ENCODE data around the gene TMEM178A. TPM values are rescaled to one million over a fixed set of nuclear protein-coding genes. Genes with fewer than 3 reads are reported as not detected.

Gene TMEM178A
- total RNA-seq, 2 donors from 2014 or later, result 5.4 to 6.5 TPM

GRCh38 chr2:39631256-39631655 is 34.5 kb upstream of the TMEM178A start:
- no peak for TF ChIP-seq CTCF (IDR thresholded peaks at IDR 0.05)
- H3K27me3 ChIP-seq (replicated peaks; ENCODE audit: insufficient read depth), result no peaks in the 10 kb centered on the region
- no peak overlapping the region for H3K4me3 ChIP-seq

GRCh38 chr2:39631718-39632117 is 34.0 kb upstream of the TMEM178A start:
- no peaks in the 10 kb centered on the region for H3K36me3 ChIP-seq
- no peaks in the 10 kb centered on the region for H3K27me3 ChIP-seq (replicated peaks; ENCODE audit: insufficient read depth)
- no peaks in the 10 kb centered on the region for H3K4me1 ChIP-seq (ENCODE audit: control insufficient read depth in 1 of 2, low read depth in 2 of 2)
- no peaks in the 10 kb centered on the region for H3K9me3 ChIP-seq
- ATAC-seq (ENCODE audit: insufficient number of reproducible peaks, low FRiP score, low read depth) (no peak), DNase-seq (ENCODE audit: low spot score) (no peak)
- no peak overlapping the region for H3K4me3 ChIP-seq
- no peak for TF ChIP-seq CTCF (IDR thresholded peaks at IDR 0.05)
- H3K27ac ChIP-seq, result no peak overlapping the region

More at GRCh38 chr2:39631256-39631655, 34.5 kb upstream of the TMEM178A start:
- no peaks in the 10 kb centered on the region for H3K4me1 ChIP-seq (ENCODE audit: control insufficient read depth in 1 of 2, low read depth in 2 of 2)
- no peak overlapping the region for H3K27ac ChIP-seq
- no peak for ATAC-seq (ENCODE audit: insufficient number of reproducible peaks, low FRiP score, low read depth)
- DNase-seq (ENCODE audit: low spot score), result no peak
- no peaks in the 10 kb centered on the region for H3K36me3 ChIP-seq
- no peaks in the 10 kb centered on the region for H3K9me3 ChIP-seq

GRCh38 chr2:39632876-39633275 is 32.8 kb upstream of the TMEM178A start:
- ATAC-seq (ENCODE audit: insufficient number of reproducible peaks, low FRiP score, low read depth), result no peak
- TF ChIP-seq CTCF (IDR thresholded peaks at IDR 0.05), result no peak
- H3K4me1 ChIP-seq (ENCODE audit: control insufficient read depth in 1 of 2, low read depth in 2 of 2), result no peaks in the 10 kb centered on the region
- no peaks in the 10 kb centered on the region for H3K36me3 ChIP-seq
- H3K4me3 ChIP-seq, result no peak overlapping the region
- no peak for DNase-seq (ENCODE audit: low spot score)
- H3K27me3 ChIP-seq (replicated peaks; ENCODE audit: insufficient read depth), result no peaks in the 10 kb centered on the region
- H3K27ac ChIP-seq, result no peak overlapping the region
- no peaks in the 10 kb centered on the region for H3K9me3 ChIP-seq

- Histone ChIP-seq H3K27ac (no peak overlapping the region), H3K27me3 (replicated peaks; ENCODE audit: insufficient read depth) (no peaks in the 10 kb centered on the region), H3K9me3 (no peaks in the 10 kb centered on the region), H3K4me1 (ENCODE audit: control insufficient read depth in 1 of 2, low read depth in 2 of 2) (no peaks in the 10 kb centered on the region), H3K4me3 (no peak overlapping the region), H3K36me3 (no peaks in the 10 kb centered on the region)
- no peak for ATAC-seq (ENCODE audit: insufficient number of reproducible peaks, low FRiP score, low read depth)
- TF ChIP-seq CTCF (IDR thresholded peaks at IDR 0.05), result no peak
- no peak for DNase-seq (ENCODE audit: low spot score)
Measured at GRCh38 chr2:39636306-39636705, 29.4 kb upstream of the TMEM178A start.

- H3K27ac ChIP-seq, result no peak overlapping the region
- no peaks in the 10 kb centered on the region for H3K9me3 ChIP-seq
- no peaks in the 10 kb centered on the region for H3K27me3 ChIP-seq (replicated peaks; ENCODE audit: insufficient read depth)
- H3K36me3 ChIP-seq, result no peaks in the 10 kb centered on the region
- ATAC-seq (ENCODE audit: insufficient number of reproducible peaks, low FRiP score, low read depth) (no peak), DNase-seq (ENCODE audit: low spot score) (no peak)
- H3K4me1 ChIP-seq (ENCODE audit: control insufficient read depth in 1 of 2, low read depth in 2 of 2), result peaks cover 0 to 9% of the 10 kb centered on the region in 2 donors
- TF ChIP-seq CTCF (IDR thresholded peaks at IDR 0.05), result no peak
- H3K4me3 ChIP-seq, result no peak overlapping the region
Measured at GRCh38 chr2:39638581-39638980, 27.1 kb upstream of the TMEM178A start.

All from thoracic aorta (tissue), 2 donors.